ENCODE measurements around the gene CALML4.
"Not testable (repeated sequence)": the region's sequence is repeated elsewhere in the genome, so short reads cannot be mapped to it uniquely, and the experiment has no call there.

CALML4 gene

GRCh38 chr15:68224546-68225250, 19.6 kb upstream of the CALML4 start:
- DNase-seq = no peak

DNA sequence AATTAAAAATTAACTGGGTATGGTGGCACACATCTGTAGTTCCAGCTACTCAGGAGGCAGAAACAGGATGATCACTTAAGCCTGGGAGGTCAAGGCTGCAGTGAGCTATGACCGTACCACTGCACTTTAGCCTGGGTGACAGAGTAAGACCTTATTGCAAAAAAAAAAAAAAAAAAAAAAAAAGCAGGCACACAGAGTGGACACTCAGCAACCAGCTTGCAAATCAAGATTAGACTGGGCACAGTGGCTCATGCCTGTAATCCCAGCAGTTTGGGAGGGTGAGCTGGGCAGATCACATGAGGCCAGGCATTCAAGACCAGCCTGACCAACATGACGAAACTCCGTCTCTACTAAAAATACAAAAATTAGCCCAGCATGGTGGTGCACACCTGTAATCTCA, 19.0 kb upstream of the CALML4 start:
- DNase-seq = no peak

- DNase-seq = no peak
Measured at GRCh38 chr15:68223171-68223570, 18.0 kb upstream of the CALML4 start.

- DNase-seq = not testable (repeated sequence)
Measured at GRCh38 chr15:68222432-68222743, 17.3 kb upstream of the CALML4 start.

DNA sequence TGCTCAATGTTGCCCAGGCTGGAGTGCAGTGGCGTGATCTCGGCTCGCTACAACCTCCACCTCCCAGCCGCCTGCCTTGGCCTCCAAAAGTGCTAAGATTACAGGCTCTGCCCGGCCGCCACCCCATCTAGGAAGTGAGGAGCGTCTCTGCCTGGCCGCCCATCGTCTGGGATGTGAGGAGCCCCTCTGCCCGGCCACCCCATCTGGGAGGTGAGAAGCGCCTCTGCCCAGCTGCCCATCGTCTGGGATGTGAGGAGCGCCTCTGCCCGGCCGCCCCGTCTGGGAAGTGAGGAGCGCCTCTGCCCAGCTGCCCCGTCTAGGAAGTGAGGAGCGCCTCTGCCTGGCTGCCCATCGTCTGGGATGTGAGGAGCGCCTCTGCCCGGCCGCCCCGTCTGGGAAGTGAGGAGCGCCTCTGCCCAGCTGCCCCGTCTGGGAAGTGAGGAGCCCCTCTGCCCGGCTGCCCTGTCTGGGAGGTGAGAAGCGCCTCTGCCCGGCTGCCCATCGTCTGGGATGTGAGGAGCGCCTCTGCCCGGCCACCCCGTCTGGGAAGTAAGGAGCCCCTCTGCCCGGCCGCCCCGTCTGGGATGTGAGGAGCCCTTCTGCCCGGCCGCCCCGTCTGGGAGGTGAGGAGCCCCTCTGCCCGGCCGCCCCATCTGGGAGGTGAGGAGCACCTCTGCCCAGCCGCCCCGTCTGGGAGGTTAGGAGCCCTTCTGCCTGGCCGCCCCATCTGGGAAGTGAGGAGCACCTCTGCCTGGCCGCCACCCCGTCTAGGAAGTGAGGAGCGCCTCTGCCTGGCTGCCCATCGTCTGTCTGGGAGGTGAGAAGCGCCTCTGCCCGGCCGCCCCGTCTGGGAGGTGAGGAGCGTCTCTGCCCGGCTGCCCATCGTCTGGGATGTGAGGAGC, 16.6 kb upstream of the CALML4 start:
- DNase-seq = not testable (repeated sequence)

- DNase-seq = no peak
Measured at GRCh38 chr15:68220967-68221366, 15.8 kb upstream of the CALML4 start.

DNA sequence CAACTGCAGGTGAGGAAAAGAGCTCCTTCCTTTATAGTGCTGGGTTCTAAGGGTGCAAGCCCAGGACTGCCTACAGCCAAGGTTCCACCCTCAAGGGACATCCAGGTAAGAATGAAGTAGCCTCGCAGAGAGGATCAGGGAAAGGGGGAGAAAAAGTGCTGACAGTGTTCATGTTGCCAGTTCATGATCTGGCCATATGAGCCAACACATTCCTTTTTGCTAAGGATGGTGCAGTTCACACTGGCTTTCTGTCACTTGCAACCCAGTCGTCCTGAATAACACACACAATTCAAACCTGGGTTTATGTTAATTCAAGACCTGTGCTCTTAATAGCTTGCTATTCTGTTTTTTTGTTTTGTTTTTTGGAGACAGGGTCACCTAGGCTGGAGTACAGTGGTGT, 15.4 kb upstream of the CALML4 start:
- DNase-seq = no peak

GRCh38 chr15:68218847-68219798, 14.0 kb upstream of the CALML4 start:
- no peak for DNase-seq

DNA sequence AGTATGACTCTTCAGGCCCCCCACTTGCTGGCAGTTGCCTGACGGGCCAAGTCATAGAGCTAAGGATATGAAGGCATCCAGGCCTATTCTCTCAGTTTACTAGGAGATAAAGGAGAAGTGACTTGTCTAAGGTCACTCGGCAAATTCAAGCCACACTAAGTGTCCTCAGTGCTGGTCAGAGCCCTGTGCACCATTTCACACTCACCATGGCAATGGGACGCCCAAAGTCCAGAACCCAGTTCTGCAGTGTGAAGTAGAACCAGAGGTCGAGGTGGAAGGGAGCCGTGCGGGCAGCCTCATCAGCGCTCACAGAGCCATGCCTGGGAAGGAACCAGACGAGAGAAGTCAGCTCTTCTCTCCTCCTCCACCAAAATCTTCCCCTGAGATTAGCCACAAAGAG, 13.2 kb upstream of the CALML4 start:
- DNase-seq = no peak

DNA sequence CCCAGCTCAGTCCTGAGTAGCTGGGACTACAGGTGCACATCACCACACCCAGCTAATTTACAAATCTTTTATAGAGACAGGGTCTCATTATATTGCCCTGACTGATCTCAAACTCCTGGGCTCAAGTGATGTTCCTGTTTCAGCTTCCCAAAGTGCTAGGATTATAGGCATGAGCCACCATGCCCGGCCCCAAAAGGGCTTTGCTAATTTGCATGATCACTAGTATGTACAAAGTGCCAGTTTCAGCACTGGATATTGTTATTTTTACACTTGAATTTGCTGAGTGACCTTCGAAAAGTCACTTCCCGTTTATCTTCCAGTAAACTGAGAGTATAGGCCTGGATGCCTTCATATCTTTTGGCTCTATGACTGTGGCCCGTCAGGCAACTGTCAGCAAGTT, 12.2 kb upstream of the CALML4 start:
- no peak for DNase-seq

- peak; percentile 57 to 60 for DNase-seq
Measured at GRCh38 chr15:68214838-68215254, 9.7 kb upstream of the CALML4 start.

GRCh38 chr15:68213991-68214837, 9.1 kb upstream of the CALML4 start:
- no peak for DNase-seq

GRCh38 chr15:68213491-68213845, 8.3 kb upstream of the CALML4 start:
- not testable (repeated sequence) for DNase-seq

- DNase-seq = no peak
Measured at GRCh38 chr15:68211656-68212320, 6.7 kb upstream of the CALML4 start.

GRCh38 chr15:68210821-68211655, 5.9 kb upstream of the CALML4 start:
- peak; percentile 29 to 34 for DNase-seq

GRCh38 chr15:68210409-68210756, 5.3 kb upstream of the CALML4 start:
- no peak for DNase-seq

DNA sequence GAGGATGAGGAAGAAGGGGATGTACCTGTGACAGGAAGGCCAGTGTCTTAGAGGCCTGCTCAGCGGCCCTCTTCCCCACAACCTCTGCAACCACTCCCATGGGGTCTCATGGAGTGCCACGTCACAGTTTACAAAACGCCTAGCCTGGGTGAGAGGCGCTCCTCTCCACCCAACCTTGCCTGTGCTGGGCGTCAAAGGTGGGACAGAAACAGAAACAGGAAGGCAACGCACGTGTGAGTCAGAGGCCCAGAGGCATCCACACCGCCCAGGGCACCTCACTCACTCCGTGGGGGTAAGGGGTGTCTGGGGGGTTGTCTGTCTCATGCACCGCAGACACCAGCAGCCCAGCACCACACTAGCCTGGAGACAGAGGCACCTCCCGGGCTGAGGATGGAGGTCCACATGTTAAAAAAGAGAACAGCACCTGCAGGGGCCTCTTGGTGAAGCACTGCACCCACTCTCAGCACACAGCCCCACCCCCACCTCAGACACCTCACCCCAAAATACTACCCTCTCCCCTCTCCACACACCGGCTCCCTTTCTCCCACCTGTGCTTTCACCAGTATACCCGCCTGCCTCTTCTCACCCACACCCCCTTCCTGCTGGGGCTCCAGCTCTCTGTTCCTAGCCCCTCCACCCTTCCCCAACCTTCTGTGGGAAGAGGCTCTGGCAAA, 4.7 kb upstream of the CALML4 start:
- no peak for DNase-seq

- no peak for DNase-seq
Measured at GRCh38 chr15:68209272-68209671, 4.1 kb upstream of the CALML4 start.

DNA sequence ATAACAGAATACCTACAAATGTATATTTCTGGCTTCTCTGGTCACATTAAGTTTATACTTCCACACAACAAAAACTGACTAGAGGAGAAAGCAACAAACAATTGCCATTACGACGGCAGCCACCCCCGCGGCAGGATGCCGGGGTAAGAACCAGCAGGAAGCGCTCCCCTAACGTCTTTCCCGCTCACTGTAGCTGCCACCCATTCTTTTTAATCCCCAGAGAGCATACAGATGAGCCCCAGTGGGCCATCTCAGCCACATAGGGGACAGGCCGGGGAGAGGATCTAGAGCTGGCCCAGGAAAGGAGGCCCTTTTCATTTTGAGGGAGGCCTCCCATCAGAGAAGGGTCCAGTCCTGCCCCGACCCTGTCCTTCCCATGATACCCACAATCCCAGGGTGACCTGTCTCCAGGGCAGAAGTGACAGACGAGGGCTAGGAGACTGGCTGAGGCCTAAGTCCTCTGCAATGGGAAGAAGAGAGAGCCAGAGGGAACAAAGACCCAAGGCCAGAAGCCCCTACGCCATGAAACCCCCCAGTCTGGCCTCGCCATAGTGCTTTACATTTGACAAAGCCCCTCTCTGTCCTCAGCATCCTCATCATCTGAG, 3.6 kb upstream of the CALML4 start:
- DNase-seq = no peak

DNA sequence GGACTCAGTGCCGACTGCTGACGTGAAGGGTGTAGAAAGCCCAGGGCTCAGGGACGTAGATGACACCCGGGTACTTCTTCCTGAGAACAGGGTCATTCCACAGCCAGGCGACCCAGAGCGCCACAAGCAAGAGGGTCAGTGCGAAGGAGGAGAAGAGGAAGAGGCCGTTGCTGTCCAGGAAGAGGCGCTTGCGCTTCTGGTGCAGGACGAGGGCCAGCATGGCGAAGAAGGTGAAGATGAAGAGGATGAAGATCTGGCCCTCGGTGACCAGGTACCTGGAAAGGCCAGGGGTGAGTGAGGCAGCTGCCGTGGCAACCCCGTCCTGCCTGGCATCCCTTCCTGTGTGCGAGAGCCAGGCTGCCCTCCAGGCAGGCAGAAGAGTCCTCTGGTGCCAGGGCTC, 3.0 kb upstream of the CALML4 start:
- DNase-seq = no peak

All from inflammatory macrophage (primary cell).